ENCODE measurements around the gene NTN1. TPM values are rescaled to one million over a fixed set of nuclear protein-coding genes. Genes with fewer than 3 reads are reported as not detected.

Gene NTN1
- total RNA-seq, 2 donors from 2014 or later = 3.6 to 4.0 TPM

DNA sequence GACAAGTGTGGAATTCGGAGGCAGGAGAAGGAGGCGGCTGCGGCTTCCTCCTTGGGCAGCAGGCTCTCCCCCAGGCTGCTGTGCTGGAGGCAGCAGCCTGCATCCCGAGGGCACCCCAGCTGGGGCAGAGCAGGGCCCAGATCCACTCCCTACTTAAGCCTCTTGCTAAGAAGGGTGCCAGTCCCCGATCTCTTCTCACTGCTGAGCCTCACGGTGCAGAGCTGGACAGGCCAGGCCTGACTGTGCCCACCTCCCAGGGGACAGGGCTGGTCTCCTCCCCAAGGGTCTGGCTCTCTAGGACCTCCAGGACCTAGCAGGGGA is 210.8 kb downstream of the NTN1 start:
- intact Hi-C loops (cut with DNase I) = no loop called here
- DNase-seq = no peak
- 86% methylated on average over 6 of the region's 6 CpGs; no CpG with 5 or more reads in 1 of the 2 donors for WGBS, 2 donors

DNA sequence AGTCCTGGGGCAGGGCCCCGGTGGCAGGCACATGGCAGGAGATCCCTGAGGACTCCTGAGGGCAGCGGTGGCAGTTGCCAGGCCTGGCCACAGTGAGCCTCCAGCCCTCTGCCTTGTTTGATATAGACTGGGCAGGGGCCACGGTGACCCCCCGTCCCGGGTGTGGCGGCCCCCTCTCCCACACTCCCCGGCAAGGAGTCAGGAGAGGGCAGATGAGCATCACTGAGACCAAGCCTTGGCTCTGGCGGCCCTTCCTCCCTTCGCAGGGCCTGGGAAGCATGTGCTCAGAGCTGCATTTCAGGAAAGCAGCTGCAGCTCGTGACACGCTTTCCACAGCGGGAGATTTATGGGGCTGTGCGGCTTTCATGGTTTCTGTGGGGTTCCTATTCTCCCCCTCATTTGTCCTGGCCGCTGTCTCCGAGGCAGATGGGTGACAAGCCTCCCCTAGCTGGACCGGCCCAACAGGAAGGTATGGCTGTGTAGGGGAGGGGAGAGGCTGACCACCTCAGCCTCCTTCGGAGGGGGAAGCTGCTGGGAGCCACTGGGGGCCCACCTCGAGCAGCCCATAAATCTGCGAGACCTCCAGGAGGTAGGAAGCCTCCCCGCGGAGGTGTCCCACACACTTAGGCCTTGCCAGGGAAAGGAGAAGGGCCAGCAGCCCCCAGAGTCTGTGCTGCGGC is 211.4 kb downstream of the NTN1 start:
- Histone ChIP-seq H3K36me3 (replicated peaks in 1 of 2; ENCODE audit: insufficient read depth in 1 of 2, low read depth in 2 of 2) (no peaks in the 10 kb centered on the region), H3K27ac (no peak overlapping the region), H3K27me3 (no peaks in the 10 kb centered on the region), H3K4me1 (peaks cover 9% of the 10 kb centered on the region), H3K9me3 (no peaks in the 10 kb centered on the region), H3K4me3 (no peak overlapping the region)
- DNase-seq (no peak), ATAC-seq (no peak)
- intact Hi-C loops (cut with DNase I) = no loop called here
- TF ChIP-seq POLR2A (IDR thresholded peaks at IDR 0.05) = no peak
- TF ChIP-seq, protein P1, sequence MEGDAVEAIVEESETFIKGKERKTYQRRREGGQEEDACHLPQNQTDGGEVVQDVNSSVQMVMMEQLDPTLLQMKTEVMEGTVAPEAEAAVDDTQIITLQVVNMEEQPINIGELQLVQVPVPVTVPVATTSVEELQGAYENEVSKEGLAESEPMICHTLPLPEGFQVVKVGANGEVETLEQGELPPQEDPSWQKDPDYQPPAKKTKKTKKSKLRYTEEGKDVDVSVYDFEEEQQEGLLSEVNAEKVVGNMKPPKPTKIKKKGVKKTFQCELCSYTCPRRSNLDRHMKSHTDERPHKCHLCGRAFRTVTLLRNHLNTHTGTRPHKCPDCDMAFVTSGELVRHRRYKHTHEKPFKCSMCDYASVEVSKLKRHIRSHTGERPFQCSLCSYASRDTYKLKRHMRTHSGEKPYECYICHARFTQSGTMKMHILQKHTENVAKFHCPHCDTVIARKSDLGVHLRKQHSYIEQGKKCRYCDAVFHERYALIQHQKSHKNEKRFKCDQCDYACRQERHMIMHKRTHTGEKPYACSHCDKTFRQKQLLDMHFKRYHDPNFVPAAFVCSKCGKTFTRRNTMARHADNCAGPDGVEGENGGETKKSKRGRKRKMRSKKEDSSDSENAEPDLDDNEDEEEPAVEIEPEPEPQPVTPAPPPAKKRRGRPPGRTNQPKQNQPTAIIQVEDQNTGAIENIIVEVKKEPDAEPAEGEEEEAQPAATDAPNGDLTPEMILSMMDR (IDR thresholded peaks at IDR 0.05) = no peak
- 57 to 83% methylated on average over 8 to 21 of the region's 22 CpGs for WGBS, 2 donors

More for the DNA sequence above, 210.8 kb downstream of the NTN1 start:
- no peaks in the 10 kb centered on the region for H3K36me3 ChIP-seq (replicated peaks in 1 of 2; ENCODE audit: insufficient read depth in 1 of 2, low read depth in 2 of 2)
- H3K4me3 ChIP-seq = no peak overlapping the region
- TF ChIP-seq, protein P1 (IDR thresholded peaks at IDR 0.05) = no peak
- no peak for TF ChIP-seq POLR2A (IDR thresholded peaks at IDR 0.05)
- H3K27me3 ChIP-seq = no peaks in the 10 kb centered on the region
- no peak overlapping the region for H3K27ac ChIP-seq
- peaks cover 9% of the 10 kb centered on the region for H3K4me1 ChIP-seq
- no peaks in the 10 kb centered on the region for H3K9me3 ChIP-seq
- no peak for ATAC-seq

DNA sequence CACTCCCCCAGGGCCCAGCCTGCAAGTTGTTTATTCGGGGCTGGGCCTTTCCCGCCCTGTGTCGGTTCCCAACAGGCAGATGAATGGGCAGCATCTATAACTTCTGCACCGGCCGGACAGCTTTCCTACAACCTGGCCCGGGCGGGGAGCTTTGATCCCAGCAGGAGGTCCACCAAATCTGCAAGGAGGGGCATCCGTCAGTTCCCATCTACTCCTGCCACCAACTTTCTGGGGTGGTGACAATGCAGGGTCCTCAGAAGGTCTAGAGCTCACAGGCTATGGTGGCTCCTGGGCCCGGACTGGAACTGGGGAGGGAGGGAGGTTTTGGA is 211.9 kb downstream of the NTN1 start:
- WGBS, 2 donors = 59 to 83% methylated on average over 5 to 9 of the region's 9 CpGs
- DNase-seq (no peak), ATAC-seq (no peak)
- TF ChIP-seq POLR2A (IDR thresholded peaks at IDR 0.05) = no peak
- TF ChIP-seq, protein P1 (IDR thresholded peaks at IDR 0.05) = no peak
- Histone ChIP-seq H3K4me3 (no peak overlapping the region), H3K27me3 (no peaks in the 10 kb centered on the region), H3K27ac (no peak overlapping the region), H3K4me1 (peaks cover 4% of the 10 kb centered on the region), H3K9me3 (no peaks in the 10 kb centered on the region), H3K36me3 (replicated peaks in 1 of 2; ENCODE audit: insufficient read depth in 1 of 2, low read depth in 2 of 2) (no peaks in the 10 kb centered on the region)
- intact Hi-C loops (cut with DNase I) = no loop called here

DNA sequence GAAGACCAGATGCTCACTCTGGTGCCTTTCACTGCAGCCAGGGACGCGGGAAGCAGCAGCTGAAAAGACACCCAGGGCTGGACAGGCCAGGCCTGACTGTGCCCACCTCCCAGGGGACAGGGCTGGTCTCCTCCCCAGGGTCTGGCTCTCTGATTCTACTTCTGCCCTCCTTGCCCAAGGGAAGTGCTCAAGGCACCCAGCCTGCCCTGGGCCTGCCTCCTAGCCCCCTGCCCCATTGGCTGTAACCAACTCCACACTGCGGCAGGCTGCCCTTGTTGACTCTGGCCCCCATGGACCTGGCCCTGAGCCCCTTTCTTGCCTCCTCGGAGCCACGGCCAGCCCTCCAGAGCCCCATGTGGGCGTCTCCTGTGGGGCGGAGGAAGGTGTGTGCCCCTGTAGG is 212.5 kb downstream of the NTN1 start:
- no peaks in the 10 kb centered on the region for H3K27me3 ChIP-seq
- H3K27ac ChIP-seq = no peak overlapping the region
- no peak for TF ChIP-seq POLR2A (IDR thresholded peaks at IDR 0.05)
- TF ChIP-seq, protein P1 (IDR thresholded peaks at IDR 0.05) = no peak
- DNase-seq (no peak), ATAC-seq (no peak)
- intact Hi-C loops (cut with DNase I) = no loop called here
- no peaks in the 10 kb centered on the region for H3K36me3 ChIP-seq (replicated peaks in 1 of 2; ENCODE audit: insufficient read depth in 1 of 2, low read depth in 2 of 2)
- H3K9me3 ChIP-seq = no peaks in the 10 kb centered on the region
- WGBS, 2 donors = 74 to 89% methylated on average over 4 to 5 of the region's 7 CpGs
- no peaks in the 10 kb centered on the region for H3K4me1 ChIP-seq
- H3K4me3 ChIP-seq = no peak overlapping the region

DNA sequence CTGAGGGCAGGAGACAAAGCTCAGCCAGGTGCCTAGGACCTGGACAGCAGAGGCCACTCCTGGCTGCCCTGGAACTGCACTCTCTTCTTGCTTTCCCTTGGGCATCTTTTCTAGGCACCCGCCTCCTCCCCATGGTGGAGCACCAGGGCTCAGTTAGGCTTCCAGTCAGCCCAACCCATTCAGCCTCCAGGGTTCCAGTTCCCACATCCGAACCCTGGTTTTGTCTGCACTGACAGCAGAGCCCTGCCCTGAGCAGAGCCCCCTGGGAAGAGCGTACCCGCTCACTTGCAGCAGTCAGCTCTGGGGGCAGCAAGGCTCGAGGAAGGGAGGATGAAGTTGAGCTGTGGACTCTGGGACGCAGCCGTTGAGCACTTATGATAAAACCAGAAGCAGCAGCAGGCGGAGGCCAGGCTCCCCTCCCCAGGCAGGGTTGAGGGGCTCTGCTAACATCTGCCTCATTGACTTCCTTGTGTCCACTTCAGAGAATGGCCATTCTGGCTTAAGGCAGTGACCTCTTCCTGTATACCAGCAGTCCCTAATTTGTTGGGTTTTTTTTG is 213.2 kb downstream of the NTN1 start:
- intact Hi-C loops (cut with DNase I) = no loop called here
- DNase-seq (no peak), ATAC-seq (no peak)
- H3K27ac ChIP-seq = no peak overlapping the region
- H3K9me3 ChIP-seq = no peaks in the 10 kb centered on the region
- H3K4me3 ChIP-seq = no peak overlapping the region
- 86 to 91% methylated on average over 8 of the region's 8 CpGs for WGBS, 2 donors
- peaks cover 6% of the 10 kb centered on the region for H3K4me1 ChIP-seq
- H3K27me3 ChIP-seq = no peaks in the 10 kb centered on the region
- TF ChIP-seq, protein P1 (IDR thresholded peaks at IDR 0.05) = no peak
- TF ChIP-seq POLR2A (IDR thresholded peaks at IDR 0.05) = no peak
- no peaks in the 10 kb centered on the region for H3K36me3 ChIP-seq (replicated peaks in 1 of 2; ENCODE audit: insufficient read depth in 1 of 2, low read depth in 2 of 2)
